Fibroblast of skin of right biceps (primary cell): Measurements from ENCODE around the gene SYNE2.
"Not testable (repeated sequence)": the region's sequence is repeated elsewhere in the genome, so short reads cannot be mapped to it uniquely, and the experiment has no call there.

Source experiments
- DNase-seq: peaks from one replicate; pipeline ENCODE4 v3.0.0-alpha.2; 2013

Gene SYNE2

GRCh38 chr14:63852817-63853731, at the start of gene SYNE2:
SYNE2 (plus strand) TSS chr14:63853004; CDS start chr14:63909149, 56,145 bp downstream.
- DNase-seq: peak; percentile 72

- not testable (repeated sequence) for DNase-seq
Observed at GRCh38 chr14:63803221-63803791, 49.5 kb upstream of the SYNE2 start.

GRCh38 chr14:63806064-63806463, 46.7 kb upstream of the SYNE2 start:
- DNase-seq: not testable (repeated sequence)

GRCh38 chr14:63811692-63812091, 41.1 kb upstream of the SYNE2 start:
- not testable (repeated sequence) for DNase-seq

GRCh38 chr14:63833728-63834127, 19.1 kb upstream of the SYNE2 start:
- no peak for DNase-seq

- no peak for DNase-seq
Observed at GRCh38 chr14:63840981-63841380, 11.8 kb upstream of the SYNE2 start.

GRCh38 chr14:63843796-63844195, 9.0 kb upstream of the SYNE2 start:
- DNase-seq: no peak

- no peak for DNase-seq
Observed at GRCh38 chr14:63848890-63849289, 3.9 kb upstream of the SYNE2 start.

GRCh38 chr14:63852271-63852816, 460 bp upstream of the SYNE2 start:
- peak; percentile 7 for DNase-seq

GRCh38 chr14:63853831-63854293, 1.1 kb downstream of the SYNE2 start:
- peak; percentile 41 for DNase-seq

- no peak for DNase-seq
Observed at GRCh38 chr14:63854330-63854729, 1.5 kb downstream of the SYNE2 start.

GRCh38 chr14:63855281-63855680, 2.5 kb downstream of the SYNE2 start:
- no peak for DNase-seq

GRCh38 chr14:63857466-63858030, 4.7 kb downstream of the SYNE2 start:
- peak; percentile 16 for DNase-seq

- DNase-seq: no peak
Observed at GRCh38 chr14:63860146-63860545, 7.3 kb downstream of the SYNE2 start.

- no peak for DNase-seq
Observed at GRCh38 chr14:63862163-63862562, 9.4 kb downstream of the SYNE2 start.

- no peak for DNase-seq
Observed at GRCh38 chr14:63863004-63863403, 10.2 kb downstream of the SYNE2 start.

GRCh38 chr14:63864775-63865174, 12.0 kb downstream of the SYNE2 start:
- DNase-seq: not testable (repeated sequence)

GRCh38 chr14:63867933-63868921, 15.4 kb downstream of the SYNE2 start:
- DNase-seq: no peak

GRCh38 chr14:63869940-63870752, 17.3 kb downstream of the SYNE2 start:
- DNase-seq: not testable (repeated sequence)

- DNase-seq: not testable (repeated sequence)
Observed at GRCh38 chr14:63870753-63871037, 17.9 kb downstream of the SYNE2 start.

- DNase-seq: no peak
Observed at GRCh38 chr14:63874223-63874622, 21.4 kb downstream of the SYNE2 start.
